HEK293 (cell line): ENCODE data around the gene MTA1.
A peak's percentile ranks its signal among the peaks of the same experiment; 100 is the strongest.

Source experiments
- CTCF ChIA-PET: fragments of 350-600 bp; formaldehyde crosslinking; extraction: SDS; loops from one replicate; lab custom pipeline; 2021; ENCODE audit warnings: antibody characterized with exemption; lab: Yijun Ruan, JAX
- POLR2A ChIA-PET: fragments of 300-600 bp; formaldehyde crosslinking; extraction: SDS; loops from one replicate; lab custom pipeline; 2020; ENCODE audit warnings: antibody characterized with exemption, inconsistent platforms; lab: Yijun Ruan, JAX
- H3K27ac ChIP-seq: fragments of 200-500 bp; sonication (Bioruptor generic); 2 replicates; pipeline ENCODE4 v1.5.1; 2014; ENCODE audit warnings: low read depth, low read length, control low read depth, inconsistent platforms; ENCODE audit errors: extremely low read depth
- H3K36me3 ChIP-seq, 2 experiments: fragments of 200-500 bp in 1 of 2; sonication (Bioruptor generic) in 1 of 2; 1 replicate in 1 of 2; 2 replicates in 1 of 2; pipeline ENCODE4 v1.5.1; 2014 to 2017; ENCODE audit warnings: inconsistent platforms in 2 of 2, low read length in 2 of 2; ENCODE audit not compliant: control insufficient read depth in 2 of 2, insufficient read depth in 1 of 2
- H3K4me1 ChIP-seq: fragments of 200-500 bp; sonication (Bioruptor generic); 2 replicates; pipeline ENCODE4 v1.5.1; 2014; ENCODE audit warnings: mild to moderate bottlenecking, low read length, inconsistent platforms; ENCODE audit not compliant: control insufficient read depth, insufficient read depth
- H3K4me3 ChIP-seq: 2 replicates; pipeline ENCODE4 v1.5.1; 2011; ENCODE audit warnings: low read depth, mild to moderate bottlenecking, control low read depth, low read length, moderate library complexity
- H3K9me3 ChIP-seq: fragments of 200-500 bp; sonication (Bioruptor generic); 2 replicates; pipeline ENCODE4 v1.5.1; 2014; ENCODE audit warnings: low read depth, low read length, inconsistent platforms; ENCODE audit not compliant: control insufficient read depth, insufficient read depth
- KLF16 ChIP-seq: fragments of 450-650 bp; formaldehyde crosslinking; IDR thresholded peaks from 2 replicates; pipeline ENCODE4 v1.5.1; 2017; ENCODE audit warnings: missing biosample characterization, missing genetic modification characterization
- KLF8 ChIP-seq: fragments of 450-650 bp; formaldehyde crosslinking; IDR thresholded peaks from 2 replicates; pipeline ENCODE4 v1.5.1; 2016; ENCODE audit warnings: missing biosample characterization, missing genetic modification characterization
- SP2 ChIP-seq: fragments of 450-650 bp; formaldehyde crosslinking; IDR thresholded peaks from 2 replicates; pipeline ENCODE4 v1.5.1; 2016; ENCODE audit warnings: missing biosample characterization, missing genetic modification characterization
- ZBTB17 ChIP-seq: fragments of 450-650 bp; formaldehyde crosslinking; IDR thresholded peaks from 2 replicates; pipeline ENCODE4 v1.5.1; 2016; ENCODE audit warnings: missing biosample characterization, missing genetic modification characterization
- ZNF19 ChIP-seq: fragments of 450-650 bp; formaldehyde crosslinking; IDR thresholded peaks from 2 replicates; pipeline ENCODE4; 2016; ENCODE audit warnings: missing biosample characterization, missing genetic modification characterization, low read depth
- ZNF292 ChIP-seq: fragments of 450-650 bp; formaldehyde crosslinking; IDR thresholded peaks from 2 replicates; pipeline ENCODE4 v1.5.1; 2016; ENCODE audit warnings: low read depth, missing biosample characterization, missing genetic modification characterization, borderline replicate concordance
- ZNF354C ChIP-seq: fragments of 450-650 bp; formaldehyde crosslinking; IDR thresholded peaks from 2 replicates; pipeline ENCODE4 v1.5.1; 2016; ENCODE audit warnings: missing biosample characterization, missing genetic modification characterization, low read depth, borderline replicate concordance
- ZNF600 ChIP-seq: fragments of 450-650 bp; formaldehyde crosslinking; IDR thresholded peaks from 2 replicates; pipeline ENCODE4 v1.5.1; 2016; ENCODE audit warnings: missing biosample characterization, missing genetic modification characterization
- ZSCAN16 ChIP-seq: fragments of 450-650 bp; formaldehyde crosslinking; IDR thresholded peaks from 2 replicates; pipeline ENCODE4 v1.5.1; 2016; ENCODE audit warnings: missing biosample characterization, missing genetic modification characterization
- TF ChIP-seq, protein P1 (sequence below): fragments of 450-650 bp; formaldehyde crosslinking; IDR thresholded peaks from 2 replicates; pipeline ENCODE4 v1.5.1; 2016; ENCODE audit warnings: missing biosample characterization, missing genetic modification characterization
- TF ChIP-seq, protein P2 (sequence below): fragments of 450-650 bp; formaldehyde crosslinking; IDR thresholded peaks from 2 replicates; pipeline ENCODE4 v1.5.1; 2016; ENCODE audit warnings: missing biosample characterization, missing genetic modification characterization
- TF ChIP-seq, protein P3 (sequence below): fragments of 450-650 bp; formaldehyde crosslinking; IDR thresholded peaks from 2 replicates; pipeline ENCODE4; 2016; ENCODE audit warnings: missing biosample characterization, missing genetic modification characterization
- TF ChIP-seq, protein P4 (sequence below): fragments of 450-650 bp; formaldehyde crosslinking; IDR thresholded peaks from 2 replicates; pipeline ENCODE4 v1.5.1; 2017; ENCODE audit warnings: missing biosample characterization, missing genetic modification characterization

MTA1 gene

DNA sequence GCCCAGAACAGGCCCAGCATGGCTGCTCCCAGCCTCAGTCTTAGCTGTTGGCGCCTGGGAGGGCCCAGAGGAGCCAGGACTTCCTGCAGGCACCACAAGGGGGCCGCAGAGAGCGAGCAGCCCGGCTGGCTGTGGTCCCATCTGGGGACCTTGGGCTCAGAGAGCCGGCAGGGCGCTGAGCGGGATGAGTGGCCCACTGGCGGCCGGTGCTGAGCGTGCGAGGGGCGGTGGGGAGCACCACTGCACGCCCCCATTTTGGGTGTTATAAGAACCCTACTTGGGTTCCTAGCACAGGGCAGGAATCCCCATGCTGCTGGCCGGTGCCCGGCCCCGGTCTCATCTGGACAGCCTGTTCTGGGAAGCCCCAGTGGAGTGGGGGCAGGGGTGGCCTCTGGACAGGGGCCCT is 29.1 kb downstream of the MTA1 start (continued):
- TF ChIP-seq, protein P1, sequence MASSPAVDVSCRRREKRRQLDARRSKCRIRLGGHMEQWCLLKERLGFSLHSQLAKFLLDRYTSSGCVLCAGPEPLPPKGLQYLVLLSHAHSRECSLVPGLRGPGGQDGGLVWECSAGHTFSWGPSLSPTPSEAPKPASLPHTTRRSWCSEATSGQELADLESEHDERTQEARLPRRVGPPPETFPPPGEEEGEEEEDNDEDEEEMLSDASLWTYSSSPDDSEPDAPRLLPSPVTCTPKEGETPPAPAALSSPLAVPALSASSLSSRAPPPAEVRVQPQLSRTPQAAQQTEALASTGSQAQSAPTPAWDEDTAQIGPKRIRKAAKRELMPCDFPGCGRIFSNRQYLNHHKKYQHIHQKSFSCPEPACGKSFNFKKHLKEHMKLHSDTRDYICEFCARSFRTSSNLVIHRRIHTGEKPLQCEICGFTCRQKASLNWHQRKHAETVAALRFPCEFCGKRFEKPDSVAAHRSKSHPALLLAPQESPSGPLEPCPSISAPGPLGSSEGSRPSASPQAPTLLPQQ (tag by site-specific recombination): peak; percentile 55; the same call in 1 of the 2 replicates
- TF ChIP-seq ZBTB17 (tag by site-specific recombination) (0 out of 2 replicates have a peak, but pooled peaks have one; percentile 36), ZNF354C (tag by site-specific recombination) (no peak), ZNF19 (tag by site-specific recombination) (no peak), KLF8 (tag by site-specific recombination) (0 out of 2 replicates have a peak, but pooled peaks have one; percentile 13), ZNF292 (no peak), ZNF600 (tag by site-specific recombination) (no peak)
- TF ChIP-seq, protein P2, sequence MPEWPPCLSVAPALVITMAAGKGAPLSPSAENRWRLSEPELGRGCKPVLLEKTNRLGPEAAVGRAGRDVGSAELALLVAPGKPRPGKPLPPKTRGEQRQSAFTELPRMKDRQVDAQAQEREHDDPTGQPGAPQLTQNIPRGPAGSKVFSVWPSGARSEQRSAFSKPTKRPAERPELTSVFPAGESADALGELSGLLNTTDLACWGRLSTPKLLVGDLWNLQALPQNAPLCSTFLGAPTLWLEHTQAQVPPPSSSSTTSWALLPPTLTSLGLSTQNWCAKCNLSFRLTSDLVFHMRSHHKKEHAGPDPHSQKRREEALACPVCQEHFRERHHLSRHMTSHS (tag by site-specific recombination): no peak
- TF ChIP-seq, protein P3, sequence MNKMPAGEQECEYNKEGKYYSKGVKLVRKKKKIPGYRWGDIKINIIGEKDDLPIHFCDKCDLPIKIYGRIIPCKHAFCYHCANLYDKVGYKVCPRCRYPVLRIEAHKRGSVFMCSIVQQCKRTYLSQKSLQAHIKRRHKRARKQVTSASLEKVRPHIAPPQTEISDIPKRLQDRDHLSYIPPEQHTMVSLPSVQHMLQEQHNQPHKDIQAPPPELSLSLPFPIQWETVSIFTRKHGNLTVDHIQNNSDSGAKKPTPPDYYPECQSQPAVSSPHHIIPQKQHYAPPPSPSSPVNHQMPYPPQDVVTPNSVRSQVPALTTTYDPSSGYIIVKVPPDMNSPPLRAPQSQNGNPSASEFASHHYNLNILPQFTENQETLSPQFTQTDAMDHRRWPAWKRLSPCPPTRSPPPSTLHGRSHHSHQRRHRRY (tag by site-specific recombination): no peak

DNA sequence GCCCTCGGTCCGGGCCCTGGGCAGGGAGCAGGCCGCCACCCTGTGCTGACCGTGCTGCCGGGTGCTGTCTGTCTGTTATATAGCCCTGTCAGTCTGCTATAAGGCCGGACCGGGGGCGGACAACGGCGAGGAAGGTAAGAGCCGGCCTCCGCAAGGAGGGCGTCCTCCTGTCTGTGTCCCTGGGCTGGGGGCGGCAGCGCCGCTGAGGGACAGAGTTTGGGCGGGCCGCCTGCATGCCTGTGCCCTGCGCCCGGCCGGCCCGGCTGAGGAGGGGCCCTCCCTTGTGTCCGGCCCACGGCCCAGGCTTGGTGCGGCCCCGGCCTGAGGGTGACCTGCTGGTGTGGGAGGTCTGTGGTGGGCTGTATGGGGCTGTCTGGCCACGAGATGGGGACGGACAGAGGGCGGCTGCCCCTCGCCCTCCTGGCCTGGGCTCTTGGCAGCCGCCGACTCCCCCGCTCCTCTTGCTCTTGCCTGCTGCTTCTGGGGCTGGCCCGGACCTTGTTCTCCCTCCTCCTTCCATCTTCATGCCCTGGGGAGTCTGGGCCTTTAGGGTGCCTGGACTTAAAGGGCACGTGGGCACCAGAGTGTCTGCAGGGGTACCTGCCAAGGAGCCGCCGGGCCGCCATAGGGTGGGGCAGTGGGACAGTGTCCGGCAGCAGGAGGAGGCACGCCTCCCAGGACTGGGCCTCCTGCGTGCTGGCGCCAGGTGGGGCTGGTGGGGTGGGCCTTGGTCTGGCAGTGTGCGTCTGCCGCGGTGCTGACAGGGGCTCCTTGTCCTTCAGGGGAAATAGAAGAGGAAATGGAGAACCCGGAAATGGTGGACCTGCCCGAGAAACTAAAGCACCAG is 29.9 kb downstream of the MTA1 start:
- no peaks in the 10 kb centered on the region for H3K4me1 ChIP-seq
- no peak for TF ChIP-seq SP2 (tag by site-specific recombination)
- no peak overlapping the region for H3K4me3 ChIP-seq
- H3K36me3 ChIP-seq: peaks cover 7 to 69% of the 10 kb centered on the region in 2 experiments; a peak in 2 of 3 replicates
- 0 out of 2 replicates have a peak overlapping the region, but pooled peaks have one; percentile 24 for H3K27ac ChIP-seq
- POLR2A ChIA-PET: no interaction called here
- CTCF ChIA-PET: interaction anchor here (0.6 kb wide), 1 partner anchor 11 kb away, joined by 3 read pairs; no protein-coding TSS in a partner anchor
- no peaks in the 10 kb centered on the region for H3K9me3 ChIP-seq

DNA sequence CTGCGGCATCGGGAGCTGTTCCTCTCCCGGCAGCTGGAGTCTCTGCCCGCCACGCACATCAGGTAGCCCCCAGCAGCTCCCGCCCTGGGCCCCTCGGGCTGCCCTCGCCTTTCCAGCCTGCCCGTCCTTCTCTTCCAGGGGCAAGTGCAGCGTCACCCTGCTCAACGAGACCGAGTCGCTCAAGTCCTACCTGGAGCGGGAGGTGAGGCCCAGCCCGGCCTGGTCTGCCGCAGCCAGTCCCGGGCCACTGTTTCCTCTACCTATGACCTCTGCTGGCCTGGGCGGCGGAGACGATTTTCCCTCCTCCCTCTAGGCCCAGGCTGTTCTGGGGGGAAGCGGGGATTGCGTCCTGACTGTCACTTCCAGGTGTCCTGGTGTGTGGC is 30.5 kb downstream of the MTA1 start:
- ChIA-PET CTCF (interaction anchor here (0.6 kb wide), 1 partner anchor 10 kb away, joined by 3 read pairs; no protein-coding TSS in a partner anchor), POLR2A (no interaction called here)
- Histone ChIP-seq H3K36me3 (peaks cover 13 to 72% of the 10 kb centered on the region in 2 experiments; a peak in 2 of 3 replicates), H3K4me1 (no peaks in the 10 kb centered on the region), H3K9me3 (no peaks in the 10 kb centered on the region), H3K4me3 (no peak overlapping the region), H3K27ac (no peak overlapping the region)
- TF ChIP-seq KLF16 (tag by site-specific recombination) (no peak), ZSCAN16 (tag by site-specific recombination) (no peak)
- TF ChIP-seq, protein P4, sequence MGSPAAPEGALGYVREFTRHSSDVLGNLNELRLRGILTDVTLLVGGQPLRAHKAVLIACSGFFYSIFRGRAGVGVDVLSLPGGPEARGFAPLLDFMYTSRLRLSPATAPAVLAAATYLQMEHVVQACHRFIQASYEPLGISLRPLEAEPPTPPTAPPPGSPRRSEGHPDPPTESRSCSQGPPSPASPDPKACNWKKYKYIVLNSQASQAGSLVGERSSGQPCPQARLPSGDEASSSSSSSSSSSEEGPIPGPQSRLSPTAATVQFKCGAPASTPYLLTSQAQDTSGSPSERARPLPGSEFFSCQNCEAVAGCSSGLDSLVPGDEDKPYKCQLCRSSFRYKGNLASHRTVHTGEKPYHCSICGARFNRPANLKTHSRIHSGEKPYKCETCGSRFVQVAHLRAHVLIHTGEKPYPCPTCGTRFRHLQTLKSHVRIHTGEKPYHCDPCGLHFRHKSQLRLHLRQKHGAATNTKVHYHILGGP (tag by site-specific recombination): no peak
